ENCODE data around the gene MON2. TPM values are rescaled to one million over a fixed set of nuclear protein-coding genes. Genes with fewer than 3 reads are reported as not detected.

MON2 gene
- total RNA-seq, 1 experiment from 2014 or later, result 30.1 TPM

DNA sequence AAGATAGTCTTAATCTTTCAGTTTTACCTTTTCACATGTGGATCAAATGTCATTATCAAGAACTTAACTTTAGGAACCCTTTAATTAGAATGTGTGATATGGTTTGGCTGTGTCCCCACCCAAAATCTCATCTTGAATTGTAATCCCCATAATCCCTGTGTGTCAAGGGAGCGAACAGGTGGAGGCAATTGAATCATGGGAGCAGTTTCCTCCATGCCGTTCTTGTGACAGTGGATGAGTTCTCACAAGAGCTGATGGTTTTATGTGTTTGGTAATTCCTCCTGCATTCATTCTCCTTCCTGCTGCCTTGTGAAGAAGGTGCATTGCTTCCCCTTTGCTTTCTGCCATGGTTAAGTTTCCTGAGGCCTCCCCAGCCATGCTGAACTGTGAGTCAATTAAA lies 160.6 kb downstream of the MON2 start:
- Histone ChIP-seq H3K27me3 (ENCODE audit: control insufficient read depth, insufficient read depth, low read length) (no peaks in the 10 kb centered on the region), H3K4me1 (ENCODE audit: control insufficient read depth, insufficient read depth, low read length) (peaks cover 6% of the 10 kb centered on the region), H3K4me3 (ENCODE audit: low read depth in 2 of 2, low read length in 2 of 2) (no peak overlapping the region), H3K36me3 (ENCODE audit: control insufficient read depth, insufficient read depth, low read length) (no peaks in the 10 kb centered on the region), H3K9me3 (ENCODE audit: control insufficient read depth, insufficient read depth, low read depth, low read length) (no peaks in the 10 kb centered on the region), H3K27ac (ENCODE audit: low read length) (no peak overlapping the region)
- ChIA-PET CTCF (no interaction called here), POLR2A (no interaction called here)
- ATAC-seq (no peak), DNase-seq (ENCODE audit: low read depth, low spot score) (no peak)
- TF ChIP-seq TCF7L2 (IDR thresholded peaks at IDR 0.05; ENCODE audit: low read depth, low read length) (no peak), POLR2AphosphoS5 (IDR thresholded peaks at IDR 0.05; ENCODE audit: low read depth, low read length) (no peak), SIN3A (IDR thresholded peaks at IDR 0.05; ENCODE audit: borderline replicate concordance, insufficient read depth, low read depth, low read length) (no peak)
- TF ChIP-seq, protein P1, sequence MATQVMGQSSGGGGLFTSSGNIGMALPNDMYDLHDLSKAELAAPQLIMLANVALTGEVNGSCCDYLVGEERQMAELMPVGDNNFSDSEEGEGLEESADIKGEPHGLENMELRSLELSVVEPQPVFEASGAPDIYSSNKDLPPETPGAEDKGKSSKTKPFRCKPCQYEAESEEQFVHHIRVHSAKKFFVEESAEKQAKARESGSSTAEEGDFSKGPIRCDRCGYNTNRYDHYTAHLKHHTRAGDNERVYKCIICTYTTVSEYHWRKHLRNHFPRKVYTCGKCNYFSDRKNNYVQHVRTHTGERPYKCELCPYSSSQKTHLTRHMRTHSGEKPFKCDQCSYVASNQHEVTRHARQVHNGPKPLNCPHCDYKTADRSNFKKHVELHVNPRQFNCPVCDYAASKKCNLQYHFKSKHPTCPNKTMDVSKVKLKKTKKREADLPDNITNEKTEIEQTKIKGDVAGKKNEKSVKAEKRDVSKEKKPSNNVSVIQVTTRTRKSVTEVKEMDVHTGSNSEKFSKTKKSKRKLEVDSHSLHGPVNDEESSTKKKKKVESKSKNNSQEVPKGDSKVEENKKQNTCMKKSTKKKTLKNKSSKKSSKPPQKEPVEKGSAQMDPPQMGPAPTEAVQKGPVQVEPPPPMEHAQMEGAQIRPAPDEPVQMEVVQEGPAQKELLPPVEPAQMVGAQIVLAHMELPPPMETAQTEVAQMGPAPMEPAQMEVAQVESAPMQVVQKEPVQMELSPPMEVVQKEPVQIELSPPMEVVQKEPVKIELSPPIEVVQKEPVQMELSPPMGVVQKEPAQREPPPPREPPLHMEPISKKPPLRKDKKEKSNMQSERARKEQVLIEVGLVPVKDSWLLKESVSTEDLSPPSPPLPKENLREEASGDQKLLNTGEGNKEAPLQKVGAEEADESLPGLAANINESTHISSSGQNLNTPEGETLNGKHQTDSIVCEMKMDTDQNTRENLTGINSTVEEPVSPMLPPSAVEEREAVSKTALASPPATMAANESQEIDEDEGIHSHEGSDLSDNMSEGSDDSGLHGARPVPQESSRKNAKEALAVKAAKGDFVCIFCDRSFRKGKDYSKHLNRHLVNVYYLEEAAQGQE (IDR thresholded peaks at IDR 0.05; ENCODE audit: insufficient read depth in 1 of 2, low read depth in 2 of 2, low read length in 1 of 2), result no peak
- TF ChIP-seq, protein P2, sequence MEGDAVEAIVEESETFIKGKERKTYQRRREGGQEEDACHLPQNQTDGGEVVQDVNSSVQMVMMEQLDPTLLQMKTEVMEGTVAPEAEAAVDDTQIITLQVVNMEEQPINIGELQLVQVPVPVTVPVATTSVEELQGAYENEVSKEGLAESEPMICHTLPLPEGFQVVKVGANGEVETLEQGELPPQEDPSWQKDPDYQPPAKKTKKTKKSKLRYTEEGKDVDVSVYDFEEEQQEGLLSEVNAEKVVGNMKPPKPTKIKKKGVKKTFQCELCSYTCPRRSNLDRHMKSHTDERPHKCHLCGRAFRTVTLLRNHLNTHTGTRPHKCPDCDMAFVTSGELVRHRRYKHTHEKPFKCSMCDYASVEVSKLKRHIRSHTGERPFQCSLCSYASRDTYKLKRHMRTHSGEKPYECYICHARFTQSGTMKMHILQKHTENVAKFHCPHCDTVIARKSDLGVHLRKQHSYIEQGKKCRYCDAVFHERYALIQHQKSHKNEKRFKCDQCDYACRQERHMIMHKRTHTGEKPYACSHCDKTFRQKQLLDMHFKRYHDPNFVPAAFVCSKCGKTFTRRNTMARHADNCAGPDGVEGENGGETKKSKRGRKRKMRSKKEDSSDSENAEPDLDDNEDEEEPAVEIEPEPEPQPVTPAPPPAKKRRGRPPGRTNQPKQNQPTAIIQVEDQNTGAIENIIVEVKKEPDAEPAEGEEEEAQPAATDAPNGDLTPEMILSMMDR (IDR thresholded peaks at IDR 0.05), result no peak
- intact Hi-C loops (cut with micrococcal nuclease; ENCODE audit: unreplicated experiment) (no loop called here), in situ Hi-C loops (cut with HindIII; ENCODE audit: low pct_unique_long_range_greater_than_20kb, low sequenced_read_pairs) (no loop called here)
- BruUV-seq (replicated peaks), result no TSS peak

DNA sequence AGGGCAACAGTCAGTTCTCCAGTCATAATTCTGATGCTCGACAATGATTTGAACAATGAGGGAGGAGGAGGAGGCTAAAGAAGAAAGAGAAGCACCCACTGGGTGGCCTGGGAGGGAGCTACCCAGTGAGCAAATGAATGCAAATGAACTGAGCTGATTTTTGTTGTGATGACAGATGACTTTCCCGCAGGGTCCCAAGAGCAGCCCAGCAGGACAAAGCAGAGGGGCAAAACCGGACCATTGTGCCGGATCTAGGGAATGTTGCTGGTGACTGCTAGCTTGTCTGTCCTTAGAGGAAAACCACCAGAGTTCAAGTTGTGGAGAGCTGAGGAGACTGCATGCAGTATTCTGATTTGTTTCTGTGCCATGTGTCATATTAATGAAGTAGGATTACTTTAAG lies 162.8 kb downstream of the MON2 start:
- in situ Hi-C loops (cut with HindIII; ENCODE audit: low pct_unique_long_range_greater_than_20kb, low sequenced_read_pairs), result no loop called here
- intact Hi-C loops (cut with micrococcal nuclease; ENCODE audit: unreplicated experiment), result no loop called here

More for the DNA sequence above, 162.8 kb downstream of the MON2 start:
- Histone ChIP-seq H3K27ac (ENCODE audit: low read length) (no peak overlapping the region), H3K27me3 (ENCODE audit: control insufficient read depth, insufficient read depth, low read length) (no peaks in the 10 kb centered on the region), H3K9me3 (ENCODE audit: control insufficient read depth, insufficient read depth, low read depth, low read length) (no peaks in the 10 kb centered on the region), H3K4me3 (ENCODE audit: low read depth in 2 of 2, low read length in 2 of 2) (no peak overlapping the region), H3K36me3 (ENCODE audit: control insufficient read depth, insufficient read depth, low read length) (no peaks in the 10 kb centered on the region), H3K4me1 (ENCODE audit: control insufficient read depth, insufficient read depth, low read length) (peaks cover 13% of the 10 kb centered on the region)
- CTCF ChIA-PET, result no interaction called here
- no peak for DNase-seq (ENCODE audit: low read depth, low spot score)
- TF ChIP-seq SIN3A (IDR thresholded peaks at IDR 0.05; ENCODE audit: borderline replicate concordance, insufficient read depth, low read depth, low read length), result no peak
- no peak for TF ChIP-seq POLR2AphosphoS5 (IDR thresholded peaks at IDR 0.05; ENCODE audit: low read depth, low read length)
- TF ChIP-seq TCF7L2 (IDR thresholded peaks at IDR 0.05; ENCODE audit: low read depth, low read length), result no peak
- TF ChIP-seq, protein P2 (IDR thresholded peaks at IDR 0.05), result no peak
- TF ChIP-seq, protein P1 (IDR thresholded peaks at IDR 0.05; ENCODE audit: insufficient read depth in 1 of 2, low read depth in 2 of 2, low read length in 1 of 2), result no peak
- POLR2A ChIA-PET, result no interaction called here
- BruUV-seq (replicated peaks), result no TSS peak
- no peak for ATAC-seq
